DND-41 (cell line): Measurements from ENCODE around the gene PLEKHG3.

Source experiments
- ATAC-seq: fragments of 200-7000 bp; cut with Tn5 transposase; 3 replicates; pipeline ENCODE4 v1.9.1; 2021; ENCODE audit warnings: low read depth; ENCODE audit not compliant: insufficient read depth
- DNase-seq: peaks from one replicate; pipeline ENCODE4 v3.0.0-alpha.2; 2020
- H2AFZ ChIP-seq: 2 replicates; pipeline ENCODE4 v1.6.0; 2012; ENCODE audit warnings: low read depth, low read length
- H3K27ac ChIP-seq: 2 replicates; pipeline ENCODE4 v1.5.1; 2012; ENCODE audit warnings: low read length, inconsistent platforms
- H3K27me3 ChIP-seq: fragments of 200-600 bp; sonication (generic); 2 replicates; pipeline ENCODE4 v1.6.0; 2012; ENCODE audit warnings: low read length, mild to moderate bottlenecking, inconsistent platforms; ENCODE audit not compliant: insufficient read depth, poor library complexity
- H3K36me3 ChIP-seq: 2 replicates; pipeline ENCODE4 v1.5.1; 2012; ENCODE audit warnings: low read length, inconsistent platforms; ENCODE audit not compliant: insufficient read depth
- H3K4me1 ChIP-seq: 2 replicates; pipeline ENCODE4 v1.5.1; 2012; ENCODE audit warnings: mild to moderate bottlenecking, low read length; ENCODE audit not compliant: insufficient read depth
- H3K4me2 ChIP-seq: 2 replicates; pipeline ENCODE4 v1.6.0; 2012; ENCODE audit warnings: mild to moderate bottlenecking, moderate library complexity, low read length, inconsistent platforms; ENCODE audit not compliant: insufficient read depth
- H3K4me3 ChIP-seq, 2 experiments: fragments of 200-600 bp in 1 of 2; shearing (Covaris generic) in 1 of 2; 2 replicates each; pipeline ENCODE4 v1.5.1; 2012 to 2016; ENCODE audit warnings: inconsistent platforms in 2 of 2, low read length in 2 of 2, mild to moderate bottlenecking in 2 of 2, low read depth in 1 of 2, moderate library complexity in 1 of 2
- H3K79me2 ChIP-seq: 2 replicates; pipeline ENCODE4 v1.6.0; 2012; ENCODE audit warnings: low read length, inconsistent platforms; ENCODE audit not compliant: insufficient read depth
- H3K9ac ChIP-seq: 2 replicates; pipeline ENCODE4 v1.6.0; 2012; ENCODE audit warnings: low read depth, mild to moderate bottlenecking, inconsistent platforms, low read length, moderate library complexity
- H3K9me3 ChIP-seq: 2 replicates; pipeline ENCODE4 v1.5.1; 2012; ENCODE audit warnings: low read length, moderate library complexity, mild to moderate bottlenecking, inconsistent platforms; ENCODE audit not compliant: insufficient read depth, severe bottlenecking
- H4K20me1 ChIP-seq: 2 replicates; pipeline ENCODE4 v1.6.0; 2012; ENCODE audit warnings: low read length; ENCODE audit not compliant: insufficient read depth
- EZH2 ChIP-seq: IDR thresholded peaks from 3 replicates; pipeline ENCODE4 v1.6.1; 2012; ENCODE audit warnings: borderline replicate concordance, low read depth, mild to moderate bottlenecking, moderate library complexity, low read length, inconsistent platforms; ENCODE audit not compliant: severe bottlenecking
- TF ChIP-seq, protein P1 (sequence below): IDR thresholded peaks from 2 replicates; pipeline ENCODE4 v1.5.1; 2012; ENCODE audit warnings: borderline replicate concordance, low read length, moderate library complexity, mild to moderate bottlenecking; ENCODE audit not compliant: poor library complexity, severe bottlenecking; ENCODE audit errors: extremely low read depth

PLEKHG3 gene

DNA sequence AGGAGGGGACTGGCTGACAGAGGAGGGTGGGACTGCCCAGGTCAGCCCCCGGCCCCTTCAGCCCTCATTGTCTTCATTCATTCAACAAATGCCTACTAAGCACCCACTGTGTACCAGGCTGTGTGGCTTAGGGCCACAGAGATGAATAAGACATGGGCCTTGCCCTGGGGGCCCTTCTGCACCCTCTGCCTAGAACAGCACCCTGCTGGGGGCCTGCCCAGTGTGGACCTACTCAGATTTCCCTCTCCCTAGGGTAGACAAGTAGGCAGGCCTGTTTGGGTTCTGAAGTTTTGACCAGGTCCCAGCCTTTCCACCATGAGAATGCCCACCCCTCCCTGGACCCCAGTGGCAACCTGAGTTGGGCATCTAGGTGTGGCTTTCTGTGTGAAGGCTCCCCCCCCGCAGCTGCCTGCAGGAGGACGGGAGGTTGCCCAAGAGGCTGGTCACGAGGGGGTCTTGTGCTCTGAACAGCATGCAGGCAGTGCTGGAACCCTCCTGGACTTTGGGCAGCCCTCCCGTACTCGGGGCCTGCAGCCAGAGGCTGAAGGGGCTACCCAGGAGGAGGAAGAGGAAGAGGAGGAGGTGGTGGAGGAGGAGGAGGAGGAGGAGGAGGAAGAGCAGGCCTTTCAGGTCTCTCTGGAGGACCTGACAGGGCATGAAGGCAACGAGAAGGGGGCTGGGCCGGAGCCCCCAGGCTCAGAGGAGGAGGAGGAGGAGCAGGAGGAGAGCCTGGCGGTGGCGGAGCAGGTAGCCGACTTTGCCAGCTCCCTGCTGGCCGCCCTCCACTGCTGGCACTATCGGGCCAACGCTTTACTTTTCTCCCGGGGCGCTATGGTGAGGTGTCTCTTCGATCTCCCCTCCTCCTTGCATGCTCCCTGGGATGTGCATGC lies 33.4 kb downstream of the PLEKHG3 start:
- Histone ChIP-seq H2AFZ (no peak overlapping the region), H3K4me3 (no peak overlapping the region), H3K4me2 (no peak overlapping the region), H3K27me3 (no peaks in the 10 kb centered on the region), H3K4me1 (no peaks in the 10 kb centered on the region), H3K9me3 (no peaks in the 10 kb centered on the region), H3K27ac (no peak overlapping the region), H4K20me1 (no peaks in the 10 kb centered on the region), H3K36me3 (no peaks in the 10 kb centered on the region), H3K79me2 (no peaks in the 10 kb centered on the region), H3K9ac (no peak overlapping the region)
- DNase-seq (no peak), ATAC-seq (no peak)
- TF ChIP-seq, protein P1, sequence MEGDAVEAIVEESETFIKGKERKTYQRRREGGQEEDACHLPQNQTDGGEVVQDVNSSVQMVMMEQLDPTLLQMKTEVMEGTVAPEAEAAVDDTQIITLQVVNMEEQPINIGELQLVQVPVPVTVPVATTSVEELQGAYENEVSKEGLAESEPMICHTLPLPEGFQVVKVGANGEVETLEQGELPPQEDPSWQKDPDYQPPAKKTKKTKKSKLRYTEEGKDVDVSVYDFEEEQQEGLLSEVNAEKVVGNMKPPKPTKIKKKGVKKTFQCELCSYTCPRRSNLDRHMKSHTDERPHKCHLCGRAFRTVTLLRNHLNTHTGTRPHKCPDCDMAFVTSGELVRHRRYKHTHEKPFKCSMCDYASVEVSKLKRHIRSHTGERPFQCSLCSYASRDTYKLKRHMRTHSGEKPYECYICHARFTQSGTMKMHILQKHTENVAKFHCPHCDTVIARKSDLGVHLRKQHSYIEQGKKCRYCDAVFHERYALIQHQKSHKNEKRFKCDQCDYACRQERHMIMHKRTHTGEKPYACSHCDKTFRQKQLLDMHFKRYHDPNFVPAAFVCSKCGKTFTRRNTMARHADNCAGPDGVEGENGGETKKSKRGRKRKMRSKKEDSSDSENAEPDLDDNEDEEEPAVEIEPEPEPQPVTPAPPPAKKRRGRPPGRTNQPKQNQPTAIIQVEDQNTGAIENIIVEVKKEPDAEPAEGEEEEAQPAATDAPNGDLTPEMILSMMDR, result no peak
- TF ChIP-seq EZH2, result no peak

DNA sequence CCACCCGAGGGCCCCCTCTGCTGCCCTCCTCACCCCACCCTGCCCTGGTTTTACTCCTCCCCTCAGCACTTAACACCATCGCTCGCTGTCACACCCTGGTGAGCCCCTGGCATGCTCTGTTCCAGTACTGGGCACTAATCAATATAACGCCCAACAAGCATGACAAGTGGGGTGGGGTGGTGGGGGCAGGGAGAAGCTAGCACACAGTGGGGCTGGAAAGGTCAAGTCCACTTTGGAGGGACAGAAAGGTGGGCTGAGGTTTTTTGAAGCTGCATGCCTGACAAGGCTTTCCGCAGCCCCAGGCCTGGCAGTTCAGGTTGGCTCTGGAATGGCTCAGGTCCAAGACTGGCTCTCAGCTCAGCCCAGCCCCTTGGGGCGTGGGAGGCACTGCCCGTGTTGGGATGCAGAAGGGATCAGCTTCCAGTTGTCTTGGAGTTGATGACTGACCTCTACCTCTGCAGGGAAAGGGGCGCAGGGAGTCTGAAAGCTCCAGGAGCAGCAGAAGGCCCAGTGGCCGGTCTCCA lies 34.1 kb downstream of the PLEKHG3 start:
- Histone ChIP-seq H3K9ac (no peak overlapping the region), H2AFZ (no peak overlapping the region), H3K79me2 (no peaks in the 10 kb centered on the region), H3K27ac (no peak overlapping the region), H4K20me1 (no peaks in the 10 kb centered on the region), H3K27me3 (no peaks in the 10 kb centered on the region), H3K4me3 (no peak overlapping the region), H3K4me1 (no peaks in the 10 kb centered on the region), H3K36me3 (no peaks in the 10 kb centered on the region), H3K4me2 (no peak overlapping the region), H3K9me3 (no peaks in the 10 kb centered on the region)
- ATAC-seq (no peak), DNase-seq (no peak)
- TF ChIP-seq, protein P1, result no peak
- no peak for TF ChIP-seq EZH2

DNA sequence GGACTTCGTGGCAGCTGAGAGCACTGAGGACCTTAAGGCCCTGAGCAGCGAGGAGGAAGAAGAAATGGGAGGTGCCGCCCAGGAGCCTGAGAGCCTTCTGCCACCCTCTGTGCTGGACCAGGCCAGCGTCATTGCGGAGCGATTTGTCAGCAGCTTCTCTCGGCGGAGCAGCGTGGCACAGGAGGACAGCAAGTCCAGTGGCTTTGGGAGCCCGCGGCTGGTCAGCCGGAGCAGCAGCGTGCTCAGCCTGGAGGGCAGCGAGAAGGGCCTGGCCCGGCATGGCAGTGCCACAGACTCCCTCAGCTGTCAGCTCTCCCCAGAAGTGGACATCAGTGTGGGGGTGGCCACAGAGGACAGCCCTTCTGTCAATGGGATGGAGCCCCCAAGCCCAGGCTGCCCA lies 37.0 kb downstream of the PLEKHG3 start:
- H3K4me1 ChIP-seq, result no peaks in the 10 kb centered on the region
- H2AFZ ChIP-seq, result no peak overlapping the region
- DNase-seq, result no peak
- H3K9me3 ChIP-seq, result no peaks in the 10 kb centered on the region
- H3K27me3 ChIP-seq, result no peaks in the 10 kb centered on the region
- H4K20me1 ChIP-seq, result no peaks in the 10 kb centered on the region
- no peak overlapping the region for H3K4me3 ChIP-seq
- no peak overlapping the region for H3K27ac ChIP-seq
- no peaks in the 10 kb centered on the region for H3K79me2 ChIP-seq
- no peak for ATAC-seq
- H3K36me3 ChIP-seq, result no peaks in the 10 kb centered on the region
- TF ChIP-seq, protein P1, result no peak
- TF ChIP-seq EZH2, result no peak
- H3K9ac ChIP-seq, result no peak overlapping the region
- H3K4me2 ChIP-seq, result no peak overlapping the region
